ENCODE results near the gene RAPGEF2. TPM values are rescaled to one million over a fixed set of nuclear protein-coding genes. Genes with fewer than 3 reads are reported as not detected.
"Not testable (repeated sequence)": the region's sequence is repeated elsewhere in the genome, so short reads cannot be mapped to it uniquely, and the experiment has no call there.

Gene RAPGEF2
- total and polyA plus RNA-seq, 9 donors: 16.9 to 33.6 (median 22.7) TPM

- DNase-seq: peak; percentile 8
- 87% methylated on average over 2 of the region's 9 CpGs for WGBS (ENCODE audit: insufficient coverage)
- Histone ChIP-seq H3K36me3 (ENCODE audit: control insufficient read depth, insufficient read depth, low read length) (no peaks in the 10 kb centered on the region), H3K9me3 (replicated peaks; ENCODE audit: control insufficient read depth, low read depth, low read length) (peaks cover 2% of the 10 kb centered on the region), H3K27me3 (ENCODE audit: control insufficient read depth, insufficient read depth, low read length) (no peaks in the 10 kb centered on the region), H3K27ac (ENCODE audit: low read length) (no peak overlapping the region), H3K4me1 (ENCODE audit: control insufficient read depth, insufficient read depth, low read length) (no peaks in the 10 kb centered on the region), H3K4me3 (ENCODE audit: low read length) (no peak overlapping the region)
Observed at GRCh38 chr4:159366966-159367780, 264.3 kb downstream of the RAPGEF2 start.

GRCh38 chr4:159367781-159368080 lies 264.9 kb downstream of the RAPGEF2 start:
- DNase-seq: no peak
- peaks cover 2% of the 10 kb centered on the region for H3K9me3 ChIP-seq (replicated peaks; ENCODE audit: control insufficient read depth, low read depth, low read length)
- H3K27ac ChIP-seq (ENCODE audit: low read length): no peak overlapping the region
- WGBS (ENCODE audit: insufficient coverage): 25% methylated on average over 1 of the region's 2 CpGs
- H3K4me3 ChIP-seq (ENCODE audit: low read length): no peak overlapping the region
- H3K4me1 ChIP-seq (ENCODE audit: control insufficient read depth, insufficient read depth, low read length): no peaks in the 10 kb centered on the region
- H3K27me3 ChIP-seq (ENCODE audit: control insufficient read depth, insufficient read depth, low read length): no peaks in the 10 kb centered on the region
- H3K36me3 ChIP-seq (ENCODE audit: control insufficient read depth, insufficient read depth, low read length): no peaks in the 10 kb centered on the region

GRCh38 chr4:159368320-159368719 lies 265.4 kb downstream of the RAPGEF2 start:
- DNase-seq: no peak
- H3K4me3 ChIP-seq (ENCODE audit: low read length): no peak overlapping the region
- H3K27ac ChIP-seq (ENCODE audit: low read length): no peak overlapping the region
- H3K4me1 ChIP-seq (ENCODE audit: control insufficient read depth, insufficient read depth, low read length): no peaks in the 10 kb centered on the region
- no peaks in the 10 kb centered on the region for H3K36me3 ChIP-seq (ENCODE audit: control insufficient read depth, insufficient read depth, low read length)
- H3K27me3 ChIP-seq (ENCODE audit: control insufficient read depth, insufficient read depth, low read length): no peaks in the 10 kb centered on the region
- 100% methylated on average over 2 of the region's 2 CpGs for WGBS (ENCODE audit: insufficient coverage)
- H3K9me3 ChIP-seq (replicated peaks; ENCODE audit: control insufficient read depth, low read depth, low read length): peaks cover 2% of the 10 kb centered on the region

GRCh38 chr4:159369256-159369655 lies 266.4 kb downstream of the RAPGEF2 start:
- no peak for DNase-seq
- 90% methylated on average over 6 of the region's 8 CpGs for WGBS (ENCODE audit: insufficient coverage)
- Histone ChIP-seq H3K36me3 (ENCODE audit: control insufficient read depth, insufficient read depth, low read length) (no peaks in the 10 kb centered on the region), H3K27ac (ENCODE audit: low read length) (no peak overlapping the region), H3K27me3 (ENCODE audit: control insufficient read depth, insufficient read depth, low read length) (no peaks in the 10 kb centered on the region), H3K4me3 (ENCODE audit: low read length) (no peak overlapping the region), H3K4me1 (ENCODE audit: control insufficient read depth, insufficient read depth, low read length) (no peaks in the 10 kb centered on the region), H3K9me3 (replicated peaks; ENCODE audit: control insufficient read depth, low read depth, low read length) (peaks cover 2% of the 10 kb centered on the region)

GRCh38 chr4:159370286-159370685 lies 267.4 kb downstream of the RAPGEF2 start:
- no peaks in the 10 kb centered on the region for H3K4me1 ChIP-seq (ENCODE audit: control insufficient read depth, insufficient read depth, low read length)
- 100% methylated on average over 1 of the region's 1 CpG for WGBS (ENCODE audit: insufficient coverage)
- H3K27me3 ChIP-seq (ENCODE audit: control insufficient read depth, insufficient read depth, low read length): no peaks in the 10 kb centered on the region
- no peak overlapping the region for H3K27ac ChIP-seq (ENCODE audit: low read length)
- no peaks in the 10 kb centered on the region for H3K36me3 ChIP-seq (ENCODE audit: control insufficient read depth, insufficient read depth, low read length)
- peaks cover 2% of the 10 kb centered on the region for H3K9me3 ChIP-seq (replicated peaks; ENCODE audit: control insufficient read depth, low read depth, low read length)
- no peak overlapping the region for H3K4me3 ChIP-seq (ENCODE audit: low read length)
- DNase-seq: no peak

- Histone ChIP-seq H3K4me1 (ENCODE audit: control insufficient read depth, insufficient read depth, low read length) (no peaks in the 10 kb centered on the region), H3K27me3 (ENCODE audit: control insufficient read depth, insufficient read depth, low read length) (no peaks in the 10 kb centered on the region), H3K9me3 (replicated peaks; ENCODE audit: control insufficient read depth, low read depth, low read length) (no peaks in the 10 kb centered on the region), H3K4me3 (ENCODE audit: low read length) (no peak overlapping the region), H3K27ac (ENCODE audit: low read length) (no peak overlapping the region), H3K36me3 (ENCODE audit: control insufficient read depth, insufficient read depth, low read length) (no peaks in the 10 kb centered on the region)
- WGBS (ENCODE audit: insufficient coverage): 0% methylated on average over 1 of the region's 3 CpGs
- DNase-seq: no peak
Observed at GRCh38 chr4:159374749-159375530, 272.1 kb downstream of the RAPGEF2 start.

- Histone ChIP-seq H3K4me1 (ENCODE audit: control insufficient read depth, insufficient read depth, low read length) (no peaks in the 10 kb centered on the region), H3K36me3 (ENCODE audit: control insufficient read depth, insufficient read depth, low read length) (no peaks in the 10 kb centered on the region), H3K9me3 (replicated peaks; ENCODE audit: control insufficient read depth, low read depth, low read length) (no peaks in the 10 kb centered on the region), H3K27me3 (ENCODE audit: control insufficient read depth, insufficient read depth, low read length) (no peaks in the 10 kb centered on the region), H3K27ac (ENCODE audit: low read length) (no peak overlapping the region), H3K4me3 (ENCODE audit: low read length) (no peak overlapping the region)
- no peak for DNase-seq
- WGBS (ENCODE audit: insufficient coverage): no CpG with 5 or more reads among the region's 5 CpGs
Observed at GRCh38 chr4:159376289-159376688, 273.4 kb downstream of the RAPGEF2 start.

GRCh38 chr4:159378056-159378616 lies 275.3 kb downstream of the RAPGEF2 start:
- H3K4me1 ChIP-seq (ENCODE audit: control insufficient read depth, insufficient read depth, low read length): no peaks in the 10 kb centered on the region
- no peaks in the 10 kb centered on the region for H3K9me3 ChIP-seq (replicated peaks; ENCODE audit: control insufficient read depth, low read depth, low read length)
- H3K27me3 ChIP-seq (ENCODE audit: control insufficient read depth, insufficient read depth, low read length): no peaks in the 10 kb centered on the region
- no peak overlapping the region for H3K4me3 ChIP-seq (ENCODE audit: low read length)
- WGBS (ENCODE audit: insufficient coverage): 95% methylated on average over 23 of the region's 28 CpGs
- DNase-seq: no peak
- no peak overlapping the region for H3K27ac ChIP-seq (ENCODE audit: low read length)
- no peaks in the 10 kb centered on the region for H3K36me3 ChIP-seq (ENCODE audit: control insufficient read depth, insufficient read depth, low read length)

GRCh38 chr4:159379064-159379463 lies 276.2 kb downstream of the RAPGEF2 start:
- not testable (repeated sequence) for H3K27me3 ChIP-seq (ENCODE audit: control insufficient read depth, insufficient read depth, low read length); H3K36me3 ChIP-seq (ENCODE audit: control insufficient read depth, insufficient read depth, low read length); H3K27ac ChIP-seq (ENCODE audit: low read length); DNase-seq; H3K4me3 ChIP-seq (ENCODE audit: low read length); H3K9me3 ChIP-seq (replicated peaks; ENCODE audit: control insufficient read depth, low read depth, low read length); H3K4me1 ChIP-seq (ENCODE audit: control insufficient read depth, insufficient read depth, low read length)
- 78% methylated on average over 9 of the region's 10 CpGs for WGBS (ENCODE audit: insufficient coverage)

- H3K27me3 ChIP-seq (ENCODE audit: control insufficient read depth, insufficient read depth, low read length): no peaks in the 10 kb centered on the region
- H3K4me3 ChIP-seq (ENCODE audit: low read length): no peak overlapping the region
- no peaks in the 10 kb centered on the region for H3K36me3 ChIP-seq (ENCODE audit: control insufficient read depth, insufficient read depth, low read length)
- WGBS (ENCODE audit: insufficient coverage): 80% methylated on average over 1 of the region's 2 CpGs
- H3K27ac ChIP-seq (ENCODE audit: low read length): no peak overlapping the region
- H3K4me1 ChIP-seq (ENCODE audit: control insufficient read depth, insufficient read depth, low read length): no peaks in the 10 kb centered on the region
- DNase-seq: no peak
- H3K9me3 ChIP-seq (replicated peaks; ENCODE audit: control insufficient read depth, low read depth, low read length): no peaks in the 10 kb centered on the region
Observed at GRCh38 chr4:159379836-159380235, 277.0 kb downstream of the RAPGEF2 start.
